ENCODE results near the gene ZNF197.
"Not testable (repeated sequence)": the region's sequence is repeated elsewhere in the genome, so short reads cannot be mapped to it uniquely, and the experiment has no call there.

Gene ZNF197

GRCh38 chr3:44673466-44673865 is 48.6 kb downstream of the ZNF197 start:
- H3K9ac ChIP-seq (ENCODE audit: low read length); H3K4me1 ChIP-seq (ENCODE audit: control insufficient read depth, insufficient read depth, low read length); H3K27me3 ChIP-seq (ENCODE audit: control insufficient read depth, insufficient read depth, low read length); H3K27ac ChIP-seq (ENCODE audit: low read depth, low read length); H3K36me3 ChIP-seq (ENCODE audit: control insufficient read depth, insufficient read depth, low read length); H3K4me3 ChIP-seq (ENCODE audit: low read length): not testable (repeated sequence)

DNA sequence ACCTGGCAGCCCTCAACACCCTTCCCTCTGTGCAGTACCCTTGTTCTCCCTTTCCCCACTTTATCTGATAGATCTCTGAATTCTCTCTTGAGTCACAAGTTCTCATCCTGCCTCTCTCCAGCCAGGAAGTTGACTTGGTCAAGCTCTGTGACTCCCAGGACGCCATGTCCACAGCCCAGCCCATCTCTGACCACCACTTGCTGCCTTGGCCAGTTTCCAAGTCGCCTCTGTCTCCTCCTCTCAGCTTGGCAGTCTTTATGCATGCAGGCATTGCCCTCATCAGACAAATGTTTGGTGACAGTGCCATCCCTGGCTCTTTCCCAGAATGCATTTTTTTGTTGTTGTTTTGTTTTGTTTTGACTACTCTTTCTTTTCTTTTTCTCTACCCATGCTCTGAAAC is 49.4 kb downstream of the ZNF197 start:
- H3K27me3 ChIP-seq (ENCODE audit: control insufficient read depth, insufficient read depth, low read length) = no peaks in the 10 kb centered on the region
- H3K36me3 ChIP-seq (ENCODE audit: control insufficient read depth, insufficient read depth, low read length) = no peaks in the 10 kb centered on the region
- H3K9ac ChIP-seq (ENCODE audit: low read length) = no peak overlapping the region
- H3K4me3 ChIP-seq (ENCODE audit: low read length) = no peak overlapping the region
- H3K27ac ChIP-seq (ENCODE audit: low read depth, low read length) = no peak overlapping the region
- H3K4me1 ChIP-seq (ENCODE audit: control insufficient read depth, insufficient read depth, low read length) = no peaks in the 10 kb centered on the region

- Histone ChIP-seq H3K4me3 (ENCODE audit: low read length) (no peak overlapping the region), H3K27ac (ENCODE audit: low read depth, low read length) (no peak overlapping the region), H3K4me1 (ENCODE audit: control insufficient read depth, insufficient read depth, low read length) (no peaks in the 10 kb centered on the region), H3K36me3 (ENCODE audit: control insufficient read depth, insufficient read depth, low read length) (no peaks in the 10 kb centered on the region), H3K9ac (ENCODE audit: low read length) (no peak overlapping the region), H3K27me3 (ENCODE audit: control insufficient read depth, insufficient read depth, low read length) (no peaks in the 10 kb centered on the region)
These were observed 53.8 kb downstream of the ZNF197 start for GRCh38 chr3:44678480-44679116.

DNA sequence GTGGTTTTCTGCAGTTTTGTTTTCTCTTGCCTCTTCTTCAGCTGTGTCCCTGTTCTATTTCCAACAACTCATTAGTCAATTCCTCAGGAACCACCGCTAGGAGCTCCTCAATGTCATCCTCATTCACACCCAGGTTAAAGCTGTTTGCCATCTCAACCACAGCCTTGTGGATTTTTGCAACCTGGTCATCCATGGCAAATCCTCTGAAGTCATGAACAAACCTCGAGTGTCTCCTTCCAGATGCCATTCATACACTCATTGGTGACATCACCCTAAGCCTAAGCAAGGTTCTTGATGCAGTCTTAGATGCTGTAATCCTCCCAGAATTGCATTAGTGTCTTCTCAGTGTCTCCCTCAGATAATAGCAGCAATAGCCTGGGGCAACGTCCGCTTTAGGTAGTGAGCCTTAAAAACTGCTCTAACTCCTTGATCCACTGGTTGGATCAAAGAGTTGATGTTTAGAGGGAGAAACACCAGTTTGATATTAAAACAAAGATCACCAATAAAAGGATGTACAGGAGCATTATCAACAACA is 56.2 kb downstream of the ZNF197 start:
- H3K36me3 ChIP-seq (ENCODE audit: control insufficient read depth, insufficient read depth, low read length) = peaks cover 3% of the 10 kb centered on the region

GRCh38 chr3:44682182-44682896 is 57.5 kb downstream of the ZNF197 start:
- Histone ChIP-seq H3K27ac (ENCODE audit: low read depth, low read length) (no peak overlapping the region), H3K4me1 (ENCODE audit: control insufficient read depth, insufficient read depth, low read length) (no peaks in the 10 kb centered on the region), H3K9ac (ENCODE audit: low read length) (no peak overlapping the region), H3K27me3 (ENCODE audit: control insufficient read depth, insufficient read depth, low read length) (no peaks in the 10 kb centered on the region), H3K36me3 (ENCODE audit: control insufficient read depth, insufficient read depth, low read length) (peaks cover 3% of the 10 kb centered on the region), H3K4me3 (ENCODE audit: low read length) (no peak overlapping the region)

More for the DNA sequence above, 56.2 kb downstream of the ZNF197 start:
- H3K9ac ChIP-seq (ENCODE audit: low read length) = no peak overlapping the region
- H3K4me1 ChIP-seq (ENCODE audit: control insufficient read depth, insufficient read depth, low read length) = no peaks in the 10 kb centered on the region
- no peak overlapping the region for H3K27ac ChIP-seq (ENCODE audit: low read depth, low read length)
- H3K4me3 ChIP-seq (ENCODE audit: low read length) = no peak overlapping the region
- H3K27me3 ChIP-seq (ENCODE audit: control insufficient read depth, insufficient read depth, low read length) = no peaks in the 10 kb centered on the region

- no peaks in the 10 kb centered on the region for H3K27me3 ChIP-seq (ENCODE audit: control insufficient read depth, insufficient read depth, low read length)
- H3K36me3 ChIP-seq (ENCODE audit: control insufficient read depth, insufficient read depth, low read length) = peaks cover 3% of the 10 kb centered on the region
- no peak overlapping the region for H3K9ac ChIP-seq (ENCODE audit: low read length)
- H3K4me3 ChIP-seq (ENCODE audit: low read length) = peak overlapping the region; percentile 70
- H3K4me1 ChIP-seq (ENCODE audit: control insufficient read depth, insufficient read depth, low read length) = no peaks in the 10 kb centered on the region
- H3K27ac ChIP-seq (ENCODE audit: low read depth, low read length) = no peak overlapping the region
These were observed 60.4 kb downstream of the ZNF197 start for GRCh38 chr3:44685128-44685800.

DNA sequence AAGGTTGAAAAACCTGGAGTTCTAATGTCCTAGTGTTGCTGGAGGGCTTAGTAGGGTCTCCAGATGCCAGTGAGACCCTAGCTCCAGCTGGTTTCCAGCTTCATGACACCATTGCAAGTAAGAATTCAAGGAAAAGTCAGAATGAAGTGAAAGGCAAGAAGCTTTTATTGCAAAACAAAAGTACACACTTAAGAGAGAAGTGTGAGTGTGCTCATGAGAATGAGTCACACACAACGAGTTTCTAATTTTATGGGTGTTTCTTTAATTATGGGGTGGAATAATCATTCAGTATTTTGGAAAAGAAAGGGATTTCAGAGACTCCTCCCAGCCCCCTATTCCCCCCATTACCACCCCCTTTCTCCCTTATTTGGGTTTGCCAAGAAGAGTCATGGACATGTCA is 63.1 kb downstream of the ZNF197 start:
- Histone ChIP-seq H3K9ac (ENCODE audit: low read length) (no peak overlapping the region), H3K27ac (ENCODE audit: low read depth, low read length) (no peak overlapping the region), H3K4me3 (ENCODE audit: low read length) (no peak overlapping the region), H3K36me3 (ENCODE audit: control insufficient read depth, insufficient read depth, low read length) (peaks cover 3% of the 10 kb centered on the region), H3K27me3 (ENCODE audit: control insufficient read depth, insufficient read depth, low read length) (no peaks in the 10 kb centered on the region), H3K4me1 (ENCODE audit: control insufficient read depth, insufficient read depth, low read length) (no peaks in the 10 kb centered on the region)

Measured in rectal smooth muscle tissue (tissue), 1 donor.